ENCODE data around the gene TVP23A.
"Not testable (repeated sequence)": the region's sequence is repeated elsewhere in the genome, so short reads cannot be mapped to it uniquely, and the experiment has no call there.

The TVP23A gene

GRCh38 chr16:10836174-10836853 is 17.7 kb upstream of the TVP23A start:
- in situ Hi-C loops (cut with HindIII; ENCODE audit: low sequenced_read_pairs), result no loop called here
- H3K4me3 ChIP-seq (ENCODE audit: low read depth, low read length), result no peak overlapping the region
- no peak for TF ChIP-seq CTCF (IDR thresholded peaks at IDR 0.05; ENCODE audit: low read depth, low read length, missing control alignments)
- DNase-seq (ENCODE audit: low read depth), result no peak

GRCh38 chr16:10835281-10835931 is 16.8 kb upstream of the TVP23A start:
- no peak for DNase-seq (ENCODE audit: low read depth)
- no peak for TF ChIP-seq CTCF (IDR thresholded peaks at IDR 0.05; ENCODE audit: low read depth, low read length, missing control alignments)
- no peak overlapping the region for H3K4me3 ChIP-seq (ENCODE audit: low read depth, low read length)
- in situ Hi-C loops (cut with HindIII; ENCODE audit: low sequenced_read_pairs), result no loop called here

GRCh38 chr16:10834766-10835165 is 16.2 kb upstream of the TVP23A start:
- H3K4me3 ChIP-seq (ENCODE audit: low read depth, low read length), result no peak overlapping the region
- no peak for DNase-seq (ENCODE audit: low read depth)
- in situ Hi-C loops (cut with HindIII; ENCODE audit: low sequenced_read_pairs), result no loop called here
- TF ChIP-seq CTCF (IDR thresholded peaks at IDR 0.05; ENCODE audit: low read depth, low read length, missing control alignments), result no peak

GRCh38 chr16:10834130-10834529 is 15.5 kb upstream of the TVP23A start:
- in situ Hi-C loops (cut with HindIII; ENCODE audit: low sequenced_read_pairs), result no loop called here
- H3K4me3 ChIP-seq (ENCODE audit: low read depth, low read length), result no peak overlapping the region
- no peak for TF ChIP-seq CTCF (IDR thresholded peaks at IDR 0.05; ENCODE audit: low read depth, low read length, missing control alignments)
- no peak for DNase-seq (ENCODE audit: low read depth)

DNA sequence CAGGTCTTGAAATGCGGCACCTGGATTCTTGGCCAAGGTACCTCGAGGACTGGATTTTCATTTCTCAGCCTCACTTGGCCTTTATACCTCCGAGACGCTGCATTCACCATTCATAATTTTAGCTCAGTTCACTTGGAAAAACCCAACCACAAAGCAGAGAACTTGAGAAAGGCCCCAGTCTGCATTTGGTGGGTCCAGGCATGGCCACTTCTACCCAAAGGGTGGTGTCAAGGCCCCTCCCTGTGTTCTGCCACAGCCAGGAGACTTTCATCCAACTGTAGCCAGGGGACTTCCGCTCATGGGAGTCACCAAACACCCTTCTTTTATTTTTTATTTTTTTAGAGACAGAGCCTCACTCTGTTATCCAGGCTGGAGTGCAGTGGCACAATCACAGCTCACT is 14.7 kb upstream of the TVP23A start:
- TF ChIP-seq CTCF (IDR thresholded peaks at IDR 0.05; ENCODE audit: low read depth, low read length, missing control alignments), result no peak
- no peak for DNase-seq (ENCODE audit: low read depth)
- in situ Hi-C loops (cut with HindIII; ENCODE audit: low sequenced_read_pairs), result no loop called here
- H3K4me3 ChIP-seq (ENCODE audit: low read depth, low read length), result no peak overlapping the region

GRCh38 chr16:10831894-10832886 is 13.6 kb upstream of the TVP23A start:
- in situ Hi-C loops (cut with HindIII; ENCODE audit: low sequenced_read_pairs), result no loop called here
- DNase-seq (ENCODE audit: low read depth), result no peak
- no peak overlapping the region for H3K4me3 ChIP-seq (ENCODE audit: low read depth, low read length)
- TF ChIP-seq CTCF (IDR thresholded peaks at IDR 0.05; ENCODE audit: low read depth, low read length, missing control alignments), result no peak

DNA sequence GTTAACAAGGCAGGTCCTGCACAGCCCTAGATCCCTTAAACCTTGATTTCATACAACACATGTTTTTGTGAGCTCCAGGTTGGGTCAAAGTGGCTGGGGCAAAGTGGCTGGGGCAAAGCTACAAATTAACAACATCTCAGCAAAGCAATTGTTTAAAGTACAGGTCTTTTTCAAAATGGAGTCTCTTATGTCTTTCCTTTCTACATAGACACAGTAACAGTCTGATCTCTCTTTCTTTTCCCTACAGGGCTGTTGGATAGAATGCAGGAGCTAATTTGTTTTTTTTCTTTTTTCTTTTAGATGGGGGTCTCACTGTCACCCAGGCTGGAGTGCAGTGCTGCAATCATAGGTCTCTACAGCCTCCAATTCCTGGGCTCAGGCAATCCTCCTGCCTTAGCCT is 11.6 kb upstream of the TVP23A start:
- DNase-seq (ENCODE audit: low read depth); in situ Hi-C loops (cut with HindIII; ENCODE audit: low sequenced_read_pairs); H3K4me3 ChIP-seq (ENCODE audit: low read depth, low read length): not testable (repeated sequence)

GRCh38 chr16:10829390-10830098 is 10.9 kb upstream of the TVP23A start:
- not testable (repeated sequence) for H3K4me3 ChIP-seq (ENCODE audit: low read depth, low read length); DNase-seq (ENCODE audit: low read depth)
- in situ Hi-C loops (cut with HindIII; ENCODE audit: low sequenced_read_pairs), result loop anchor here (5.0 kb wide), 1 partner anchor 82 kb away; no protein-coding TSS in a partner anchor
